ENCODE data around the gene LRPAP1.
A peak's percentile ranks its signal among the peaks of the same experiment; 100 is the strongest.

The LRPAP1 gene

DNA sequence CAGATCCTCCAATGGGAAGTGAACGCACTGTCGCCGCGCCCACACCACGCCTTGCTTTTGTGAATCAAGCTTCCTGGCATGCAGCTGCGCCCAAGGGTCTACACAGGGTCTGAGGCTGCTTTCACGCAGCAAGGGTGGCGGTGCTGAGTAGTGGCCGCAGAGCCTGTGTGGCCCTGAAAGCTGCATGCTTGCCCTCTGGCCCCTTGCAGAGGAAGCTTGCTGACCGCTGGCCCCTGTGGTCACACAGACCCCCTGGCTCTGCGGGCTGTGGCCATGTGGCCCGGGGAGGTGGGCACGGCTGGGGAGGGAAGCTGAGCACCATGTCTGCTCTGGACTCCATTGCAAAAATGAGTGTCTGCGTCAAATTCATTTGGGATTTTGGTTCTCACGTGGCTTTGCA, 60.3 kb downstream of the LRPAP1 start:
- ATAC-seq (ENCODE audit: low read depth) = no peak
- Histone ChIP-seq H3K27me3 (ENCODE audit: insufficient read depth, poor library complexity, severe bottlenecking) (peaks cover 8% of the 10 kb centered on the region), H3K27ac (ENCODE audit: poor library complexity, severe bottlenecking) (no peak overlapping the region)

DNA sequence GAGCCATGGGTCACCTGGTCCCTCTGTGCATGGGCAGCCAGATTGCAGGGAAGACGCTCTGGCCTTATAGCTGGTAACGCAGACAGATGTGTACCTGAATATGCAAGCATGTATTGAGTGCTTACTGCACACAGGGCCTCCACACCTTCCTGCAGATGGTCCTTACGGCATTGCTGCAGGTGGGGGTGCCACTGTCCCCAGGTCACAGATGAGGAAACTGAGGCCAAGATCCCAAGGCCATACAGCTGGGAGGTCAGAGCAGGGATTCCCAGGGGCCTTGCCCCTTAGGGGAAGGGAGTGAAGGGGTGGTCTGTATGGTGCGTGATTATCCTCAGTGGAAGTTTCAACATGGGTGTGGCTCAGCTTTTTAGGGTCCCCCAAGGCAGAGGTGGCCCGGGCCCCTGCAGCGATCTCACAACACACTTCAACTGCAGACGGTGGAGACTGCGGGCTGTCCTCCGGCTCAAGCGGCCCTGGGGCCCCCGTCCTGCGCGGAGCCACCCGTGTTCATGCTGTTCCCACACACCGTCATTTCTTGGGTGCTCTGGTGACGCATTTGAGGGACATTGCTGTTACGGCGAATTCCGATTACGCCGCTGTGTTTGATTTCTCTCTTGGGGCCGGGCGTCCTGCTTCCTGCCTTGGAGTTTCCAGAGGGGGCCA, 61.0 kb downstream of the LRPAP1 start:
- Histone ChIP-seq H3K4me1 (ENCODE audit: insufficient read depth, poor library complexity, severe bottlenecking) (peaks cover 4% of the 10 kb centered on the region), H3K4me3 (ENCODE audit: severe bottlenecking) (no peak overlapping the region), H3K36me3 (ENCODE audit: low read depth) (no peaks in the 10 kb centered on the region), H3K9me3 (ENCODE audit: severe bottlenecking) (no peaks in the 10 kb centered on the region), H3K27me3 (ENCODE audit: insufficient read depth, poor library complexity, severe bottlenecking) (peaks cover 8% of the 10 kb centered on the region), H3K27ac (ENCODE audit: poor library complexity, severe bottlenecking) (no peak overlapping the region)
- ATAC-seq (ENCODE audit: low read depth) (no peak), DNase-seq (ENCODE audit: low spot score) (no peak)
- TF ChIP-seq, protein P1, sequence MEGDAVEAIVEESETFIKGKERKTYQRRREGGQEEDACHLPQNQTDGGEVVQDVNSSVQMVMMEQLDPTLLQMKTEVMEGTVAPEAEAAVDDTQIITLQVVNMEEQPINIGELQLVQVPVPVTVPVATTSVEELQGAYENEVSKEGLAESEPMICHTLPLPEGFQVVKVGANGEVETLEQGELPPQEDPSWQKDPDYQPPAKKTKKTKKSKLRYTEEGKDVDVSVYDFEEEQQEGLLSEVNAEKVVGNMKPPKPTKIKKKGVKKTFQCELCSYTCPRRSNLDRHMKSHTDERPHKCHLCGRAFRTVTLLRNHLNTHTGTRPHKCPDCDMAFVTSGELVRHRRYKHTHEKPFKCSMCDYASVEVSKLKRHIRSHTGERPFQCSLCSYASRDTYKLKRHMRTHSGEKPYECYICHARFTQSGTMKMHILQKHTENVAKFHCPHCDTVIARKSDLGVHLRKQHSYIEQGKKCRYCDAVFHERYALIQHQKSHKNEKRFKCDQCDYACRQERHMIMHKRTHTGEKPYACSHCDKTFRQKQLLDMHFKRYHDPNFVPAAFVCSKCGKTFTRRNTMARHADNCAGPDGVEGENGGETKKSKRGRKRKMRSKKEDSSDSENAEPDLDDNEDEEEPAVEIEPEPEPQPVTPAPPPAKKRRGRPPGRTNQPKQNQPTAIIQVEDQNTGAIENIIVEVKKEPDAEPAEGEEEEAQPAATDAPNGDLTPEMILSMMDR (IDR thresholded peaks at IDR 0.05; ENCODE audit: poor library complexity, severe bottlenecking) = no peak

More for the DNA sequence above, 60.3 kb downstream of the LRPAP1 start:
- TF ChIP-seq, protein P1 (IDR thresholded peaks at IDR 0.05; ENCODE audit: poor library complexity, severe bottlenecking) = no peak
- no peaks in the 10 kb centered on the region for H3K9me3 ChIP-seq (ENCODE audit: severe bottlenecking)
- H3K4me3 ChIP-seq (ENCODE audit: severe bottlenecking) = no peak overlapping the region
- no peaks in the 10 kb centered on the region for H3K36me3 ChIP-seq (ENCODE audit: low read depth)
- DNase-seq (ENCODE audit: low spot score) = no peak
- peaks cover 4% of the 10 kb centered on the region for H3K4me1 ChIP-seq (ENCODE audit: insufficient read depth, poor library complexity, severe bottlenecking)

DNA sequence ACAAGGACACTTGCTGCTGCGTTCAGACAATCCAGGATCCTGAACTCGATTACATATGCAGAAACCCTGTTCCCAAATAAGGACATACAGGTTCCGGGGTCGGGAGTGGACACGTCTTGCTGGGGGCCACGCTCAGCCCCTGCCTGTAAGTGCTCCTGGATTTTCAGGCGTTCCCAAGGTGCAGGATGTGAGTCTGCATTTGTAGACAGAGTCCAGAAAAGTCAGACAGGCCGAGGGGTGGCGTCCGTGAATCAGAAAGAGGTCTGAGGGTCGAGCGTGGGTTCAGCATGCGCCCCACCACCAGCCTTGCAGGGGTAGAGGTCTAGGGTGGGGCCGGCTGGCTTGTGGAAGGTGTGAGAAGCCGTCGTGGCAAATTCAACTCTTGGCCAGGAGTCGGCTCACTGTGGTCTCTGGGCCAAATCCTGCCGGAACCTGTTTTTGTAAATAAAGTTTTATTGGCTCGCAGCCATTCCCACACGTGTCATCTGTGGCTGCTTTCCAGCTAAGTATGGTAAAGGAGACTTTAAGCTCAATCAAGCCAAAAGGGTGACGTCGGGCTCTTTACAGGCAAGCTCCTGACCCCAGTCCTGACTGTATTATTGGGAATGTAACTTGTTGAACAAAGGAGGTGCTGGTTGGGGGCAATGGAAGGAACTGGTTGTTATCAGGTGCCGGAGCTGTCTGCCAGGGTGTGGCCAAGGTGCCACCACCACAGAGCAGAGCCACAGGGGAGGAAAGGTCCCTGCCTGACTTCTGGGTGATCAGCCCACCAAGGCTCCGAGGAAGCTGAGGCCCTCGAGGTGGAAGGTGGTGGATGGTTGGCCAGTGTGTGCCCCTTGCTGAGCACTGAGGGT, 61.8 kb downstream of the LRPAP1 start:
- H3K27me3 ChIP-seq (ENCODE audit: insufficient read depth, poor library complexity, severe bottlenecking) = peaks cover 8% of the 10 kb centered on the region
- no peaks in the 10 kb centered on the region for H3K9me3 ChIP-seq (ENCODE audit: severe bottlenecking)
- H3K36me3 ChIP-seq (ENCODE audit: low read depth) = no peaks in the 10 kb centered on the region
- no peak overlapping the region for H3K27ac ChIP-seq (ENCODE audit: poor library complexity, severe bottlenecking)
- DNase-seq (ENCODE audit: low spot score) (no peak), ATAC-seq (ENCODE audit: low read depth) (peak; percentile 19; the same call in 2 of the 3 replicates)
- H3K4me3 ChIP-seq (ENCODE audit: severe bottlenecking) = no peak overlapping the region
- TF ChIP-seq, protein P1 (IDR thresholded peaks at IDR 0.05; ENCODE audit: poor library complexity, severe bottlenecking) = no peak
- peaks cover 4% of the 10 kb centered on the region for H3K4me1 ChIP-seq (ENCODE audit: insufficient read depth, poor library complexity, severe bottlenecking)

DNA sequence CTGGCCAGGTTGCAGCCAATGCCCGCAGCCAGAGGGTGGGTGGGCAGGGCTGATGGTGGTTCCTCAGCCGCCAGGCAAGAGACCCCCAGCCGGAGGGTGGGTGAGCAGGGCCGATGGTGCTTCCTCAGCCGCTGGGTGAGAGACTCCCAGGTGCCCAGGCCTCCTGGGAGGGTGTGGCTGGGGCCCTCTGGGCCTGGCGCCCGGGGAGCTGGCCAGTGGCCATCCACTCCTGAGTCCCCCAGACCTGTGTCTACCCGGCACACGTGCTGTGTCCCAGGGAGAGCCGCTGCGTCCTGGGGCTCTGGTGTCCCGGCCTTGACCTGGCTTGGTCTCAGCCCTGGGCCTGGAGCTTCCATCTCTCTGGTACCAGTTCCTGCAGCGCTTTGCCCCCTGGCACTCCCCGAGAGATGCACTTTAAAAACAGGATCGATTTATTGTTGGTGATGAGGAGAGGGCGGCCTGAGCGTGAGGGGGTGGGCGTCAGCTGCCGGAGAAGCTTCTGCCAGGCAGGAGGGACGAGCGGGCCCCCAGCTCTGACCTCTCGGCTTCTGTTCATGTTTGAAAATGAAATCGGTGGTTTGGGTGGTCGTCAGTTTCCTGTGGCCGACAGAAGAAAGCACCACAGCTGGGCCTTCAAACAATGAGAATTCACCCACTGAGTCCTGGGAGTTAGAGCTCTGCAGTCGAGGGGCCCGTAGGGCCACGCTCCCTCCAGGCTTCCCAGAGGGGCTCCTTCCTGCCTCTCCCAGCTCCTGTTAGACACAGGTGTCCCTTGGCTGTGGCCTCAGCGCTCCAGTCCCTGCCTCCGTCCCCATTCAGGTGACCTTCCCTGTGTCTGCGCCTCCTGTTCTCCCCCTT, 62.6 kb downstream of the LRPAP1 start:
- Histone ChIP-seq H3K4me1 (ENCODE audit: insufficient read depth, poor library complexity, severe bottlenecking) (peaks cover 4% of the 10 kb centered on the region), H3K27me3 (ENCODE audit: insufficient read depth, poor library complexity, severe bottlenecking) (peaks cover 15% of the 10 kb centered on the region), H3K4me3 (ENCODE audit: severe bottlenecking) (no peak overlapping the region), H3K36me3 (ENCODE audit: low read depth) (no peaks in the 10 kb centered on the region), H3K9me3 (ENCODE audit: severe bottlenecking) (no peaks in the 10 kb centered on the region), H3K27ac (ENCODE audit: poor library complexity, severe bottlenecking) (no peak overlapping the region)
- DNase-seq (ENCODE audit: low spot score) (no peak), ATAC-seq (ENCODE audit: low read depth) (no peak)
- TF ChIP-seq, protein P1 (IDR thresholded peaks at IDR 0.05; ENCODE audit: poor library complexity, severe bottlenecking) = no peak

All from RWPE2 (cell line).